ENCODE data around the gene SWT1.

GRCh38 chr1:185241127-185241526 lies 84.2 kb downstream of the SWT1 start:
- TF ChIP-seq CTCF (IDR thresholded peaks at IDR 0.05) (no peak), EP300 (IDR thresholded peaks at IDR 0.05; ENCODE audit: borderline replicate concordance in 1 of 2, low read depth in 1 of 2, low read length in 1 of 2) (no peak)
